Tibial nerve (tissue), 3 donors: Measurements from ENCODE around the gene ACTR1A.

Source experiments
- CTCF ChIP-seq, 5 experiments: fragments of 200-600 bp in 3 of 5; fragments of 450-650 bp in 2 of 5; sonication (generic) in 3 of 5; IDR thresholded peaks; one replicate each; pipeline ENCODE4 v1.5.1; 2016 to 2019; ENCODE audit warnings: antibody characterized with exemption in 5 of 5, mild to moderate bottlenecking in 3 of 5, moderate library complexity in 2 of 5
- POLR2A ChIP-seq, 2 donors: fragments of 450-650 bp; IDR thresholded peaks; one replicate each; pipeline ENCODE4 v1.6.1; 2017; ENCODE audit warnings: antibody characterized with exemption in 2 of 2, mild to moderate bottlenecking in 2 of 2, moderate library complexity in 2 of 2

DNA sequence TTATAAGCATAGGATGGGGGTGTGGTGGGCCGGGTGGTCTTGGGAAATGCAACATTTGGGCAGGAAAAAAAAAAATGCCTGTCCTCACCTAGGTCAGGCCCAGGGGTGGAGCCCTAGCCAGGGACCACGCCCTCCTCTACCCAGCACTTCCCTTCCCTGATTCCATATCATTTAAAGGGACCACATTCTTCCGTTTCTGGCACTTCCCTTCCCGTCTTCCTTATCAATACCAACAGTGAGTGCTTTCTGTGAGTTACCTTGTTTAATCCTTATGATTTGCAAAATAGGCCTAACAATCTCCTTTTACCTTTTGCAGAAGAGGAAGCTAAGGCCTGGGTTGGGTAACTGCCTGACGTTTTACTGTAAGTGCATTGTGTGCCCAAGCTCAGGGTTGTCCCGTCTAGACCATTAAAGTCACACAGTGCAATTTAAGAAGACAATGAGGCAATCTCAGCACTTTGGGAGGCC is 34.5 kb downstream of the ACTR1A start:
- TF ChIP-seq CTCF (IDR thresholded peaks at IDR 0.05) (no peak), POLR2A (IDR thresholded peaks at IDR 0.05) (no peak)
